Pancreas (tissue), 10 donors: ENCODE measurements around the gene DNASE1L2. TPM values are rescaled to one million over a fixed set of nuclear protein-coding genes. Genes with fewer than 3 reads are reported as not detected.

Experiments
- ATAC-seq, 4 donors: fragments of 200-7000 bp; cut with Tn5 transposase; one replicate each; pipeline versions ENCODE4 v1.8.0 to v1.9.1; 2020; ENCODE audit warnings: mild to moderate bottlenecking in 4 of 4, moderate library complexity in 4 of 4
- DNase-seq, 6 donors: peaks; one replicate each; pipeline ENCODE4 v3.0.0-alpha.2; 2020
- FAIRE-seq: peaks from 2 replicates; lab custom pipeline; 2012; peaks lifted over from hg19 to GRCh38; lab: Jason Lieb, UNC
- H3K27ac ChIP-seq, 4 donors: fragments of 200-600 bp; sonication (generic); 1 replicate in 3 of 4; 2 replicates in 1 of 4; pipeline versions ENCODE4 v1.5.0 to v1.8.0; 2020
- H3K27me3 ChIP-seq, 4 donors: fragments of 200-600 bp; one replicate each; pipeline ENCODE4 v1.8.0; 2021
- H3K36me3 ChIP-seq, 3 donors: fragments of 200-600 bp; sonication (generic) in 1 of 3; one replicate each; pipeline versions ENCODE4 v1.5.0 to v1.8.0; 2020 to 2021
- H3K4me1 ChIP-seq, 3 donors: fragments of 200-600 bp; one replicate each; pipeline ENCODE4 v1.8.0; 2021
- H3K4me3 ChIP-seq, 4 donors: fragments of 200-600 bp; sonication (generic) in 2 of 4; one replicate each; pipeline versions ENCODE4 v1.5.0 to v1.8.0; 2020 to 2021
- H3K9me3 ChIP-seq, 4 donors: fragments of 200-600 bp; one replicate each; pipeline ENCODE4 v1.8.0; 2021
- WGBS, 2 donors: extraction: QIAGEN DNeasy Blood & Tissue Kit; methylation state at CpG; one replicate each; pipeline ENCODE4 v1.1.7; 2013; 5-methylcytosine and 5-hydroxymethylcytosine counted together
- intact Hi-C, 3 donors: fragments of 100-400 bp; cut with DNase I; formaldehyde crosslinking; loops; one replicate each; pipeline versions ENCODE4 v1.11.1 to v1.14.2; 2022
- polyA plus RNA-seq, 2 donors: library from polyadenylated mRNA; stranded (reverse); fragments of 200-250 nt; gene quantifications; one replicate each; pipeline ENCODE4 v1.2.3, GENCODE V29; 2013
- total RNA-seq, 6 donors: library from RNA; stranded (reverse); fragmentation: NEBNext Ultra II Directional in 4 of 6; extraction: Animal tissue kit (Norgen Biotek cat#: 25700) in 4 of 6; gene quantifications; one replicate each; pipeline versions ENCODE4 v1.2.1 to v1.2.4, GENCODE V29; 2021 to 2023
- TF ChIP-seq, protein P1 (sequence below), 4 donors: fragments of 200-600 bp; sonication (generic) in 3 of 4; IDR thresholded peaks; one replicate each; pipeline versions ENCODE4 v1.5.0 to v1.8.0; 2021; ENCODE audit warnings: antibody characterized with exemption in 4 of 4
- donor health status: healthy with polysubstance abuse.
- donor health status: DM: no; HTN: no; CAD: no; lungs with moderate emphysema.
- donor health status: DM: no; HTN: no; CAD: no.
- donor health status: control.
- donor health status: control.
- donor health status: Bipolar disorder and iron deficiency.
- donor health status: DM: yes; HTN: yes; CAD: no.
- donor health status: DM: no; HTN: no; CAD: no.
- donor health status: DM: no; HTN: no; CAD: no.
- donor health status: DM: yes; HTN: yes; CAD: no.

Gene DNASE1L2
- total and polyA plus RNA-seq, 8 donors: 0.31 to 4.9 (median 0.82) TPM

- no peak for ATAC-seq
- intact Hi-C loops: no loop called here
- DNase-seq: peak in 2 of 6 donors; percentile 21 to 63
Observed at GRCh38 chr16:2243031-2243528, 6.8 kb downstream of the DNASE1L2 start.

GRCh38 chr16:2243781-2244180 lies 7.5 kb downstream of the DNASE1L2 start:
- no peak overlapping the region for H3K27ac ChIP-seq
- DNase-seq (peak in 2 of 6 donors; percentile 34 to 69), FAIRE-seq (no peak), ATAC-seq (no peak)
- H3K9me3 ChIP-seq: no peaks in the 10 kb centered on the region
- H3K4me1 ChIP-seq: no peaks in the 10 kb centered on the region
- H3K36me3 ChIP-seq: peaks cover 0 to 43% (median 10%) of the 10 kb centered on the region in 3 donors
- intact Hi-C loops: no loop called here
- H3K4me3 ChIP-seq: no peak overlapping the region
- no peaks in the 10 kb centered on the region for H3K27me3 ChIP-seq
- WGBS, 2 donors: 96 to 98% methylated on average over 11 of the region's 11 CpGs
- TF ChIP-seq, protein P1, sequence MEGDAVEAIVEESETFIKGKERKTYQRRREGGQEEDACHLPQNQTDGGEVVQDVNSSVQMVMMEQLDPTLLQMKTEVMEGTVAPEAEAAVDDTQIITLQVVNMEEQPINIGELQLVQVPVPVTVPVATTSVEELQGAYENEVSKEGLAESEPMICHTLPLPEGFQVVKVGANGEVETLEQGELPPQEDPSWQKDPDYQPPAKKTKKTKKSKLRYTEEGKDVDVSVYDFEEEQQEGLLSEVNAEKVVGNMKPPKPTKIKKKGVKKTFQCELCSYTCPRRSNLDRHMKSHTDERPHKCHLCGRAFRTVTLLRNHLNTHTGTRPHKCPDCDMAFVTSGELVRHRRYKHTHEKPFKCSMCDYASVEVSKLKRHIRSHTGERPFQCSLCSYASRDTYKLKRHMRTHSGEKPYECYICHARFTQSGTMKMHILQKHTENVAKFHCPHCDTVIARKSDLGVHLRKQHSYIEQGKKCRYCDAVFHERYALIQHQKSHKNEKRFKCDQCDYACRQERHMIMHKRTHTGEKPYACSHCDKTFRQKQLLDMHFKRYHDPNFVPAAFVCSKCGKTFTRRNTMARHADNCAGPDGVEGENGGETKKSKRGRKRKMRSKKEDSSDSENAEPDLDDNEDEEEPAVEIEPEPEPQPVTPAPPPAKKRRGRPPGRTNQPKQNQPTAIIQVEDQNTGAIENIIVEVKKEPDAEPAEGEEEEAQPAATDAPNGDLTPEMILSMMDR (IDR thresholded peaks at IDR 0.05): no peak

More at GRCh38 chr16:2243031-2243528, 6.8 kb downstream of the DNASE1L2 start:
- Histone ChIP-seq H3K4me1 (no peaks in the 10 kb centered on the region), H3K27ac (no peak overlapping the region), H3K36me3 (peaks cover 0 to 43% (median 10%) of the 10 kb centered on the region in 3 donors), H3K9me3 (no peaks in the 10 kb centered on the region), H3K4me3 (no peak overlapping the region), H3K27me3 (no peaks in the 10 kb centered on the region)
- no peak for FAIRE-seq
- TF ChIP-seq, protein P1 (IDR thresholded peaks at IDR 0.05): no peak
- 95 to 97% methylated on average over 19 of the region's 19 CpGs for WGBS, 2 donors

DNA sequence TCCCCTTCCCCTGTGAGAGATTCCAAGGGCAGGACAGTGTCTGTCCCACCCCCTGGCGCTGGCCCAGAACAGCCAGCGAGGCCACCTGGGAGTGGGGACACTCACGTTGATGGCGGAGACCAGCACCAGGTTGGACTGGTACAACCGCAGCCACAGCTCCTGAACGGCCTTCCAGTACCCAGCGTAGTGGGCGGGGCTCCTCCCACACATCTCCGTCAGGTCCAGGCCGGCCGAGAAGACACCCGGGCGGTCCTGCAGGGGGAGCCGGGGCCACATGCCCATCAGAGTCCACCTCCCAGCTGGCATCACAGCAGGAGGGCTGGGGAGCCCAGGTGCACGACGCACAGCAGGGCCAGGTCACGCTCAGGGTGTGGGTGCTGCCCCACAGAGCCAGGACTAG lies 8.1 kb downstream of the DNASE1L2 start:
- no peak overlapping the region for H3K4me3 ChIP-seq
- H3K4me1 ChIP-seq: no peaks in the 10 kb centered on the region
- no peak for FAIRE-seq
- peak in 1 of 4 donors; percentile 11 for ATAC-seq
- 84 to 88% methylated on average over 17 of the region's 17 CpGs for whole genome bisulfite sequencing, 2 donors
- H3K27ac ChIP-seq: no peak overlapping the region
- H3K27me3 ChIP-seq: no peaks in the 10 kb centered on the region
- TF ChIP-seq, protein P1 (IDR thresholded peaks at IDR 0.05): no peak
- intact Hi-C loops: no loop called here
- DNase-seq: peak in 1 of 6 donors; percentile 75
- no peaks in the 10 kb centered on the region for H3K9me3 ChIP-seq
- H3K36me3 ChIP-seq: peaks cover 0 to 43% (median 10%) of the 10 kb centered on the region in 3 donors

DNA sequence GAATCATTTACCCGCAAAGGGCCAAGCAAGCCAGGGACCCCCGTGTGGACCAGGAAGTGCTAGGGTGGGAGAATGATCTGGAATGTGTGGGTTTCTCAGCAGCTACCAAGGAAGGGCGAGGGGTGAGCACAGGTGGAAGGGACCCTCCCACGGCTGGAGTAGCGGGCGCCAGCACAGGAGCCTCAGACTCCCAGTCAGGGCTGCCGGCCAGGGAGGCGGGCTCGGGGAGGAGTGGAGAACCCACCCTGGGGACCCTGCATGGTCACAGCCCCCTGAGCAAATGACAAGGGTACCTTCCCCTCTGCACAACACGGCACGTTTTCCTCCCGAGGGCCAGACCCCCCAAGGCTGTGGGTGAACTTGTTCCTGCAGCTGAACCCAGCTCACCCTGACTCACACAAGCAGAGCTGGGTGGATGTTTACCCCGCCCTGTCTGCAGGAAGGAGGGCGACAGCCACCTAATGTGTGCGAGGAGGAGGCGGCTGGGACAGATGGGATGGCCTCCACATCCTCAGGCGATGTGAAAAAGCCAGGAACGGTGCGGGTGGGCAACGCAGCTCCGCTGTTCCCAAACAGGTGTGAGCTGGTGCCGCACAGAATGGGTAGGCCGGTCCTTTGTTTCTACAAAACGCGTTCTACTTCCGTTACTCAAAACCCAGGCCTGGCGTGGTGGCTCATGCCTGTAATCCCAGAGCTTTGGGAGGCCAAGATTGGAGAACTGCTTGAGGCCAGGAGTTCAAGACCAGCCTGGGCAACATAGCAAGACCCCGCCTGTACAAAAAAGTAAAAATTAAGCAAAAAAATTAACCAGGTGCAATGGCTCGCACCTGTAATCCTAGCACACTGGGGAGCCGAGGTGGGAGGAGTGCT lies 8.9 kb downstream of the DNASE1L2 start:
- H3K36me3 ChIP-seq: peaks cover 0 to 43% (median 10%) of the 10 kb centered on the region in 3 donors
- TF ChIP-seq, protein P1 (IDR thresholded peaks at IDR 0.05): no peak
- 91 to 94% methylated on average over 30 of the region's 30 CpGs for WGBS, 2 donors
- intact Hi-C loops: no loop called here
- no peak overlapping the region for H3K4me3 ChIP-seq
- H3K9me3 ChIP-seq: no peaks in the 10 kb centered on the region
- no peaks in the 10 kb centered on the region for H3K27me3 ChIP-seq
- no peak overlapping the region for H3K27ac ChIP-seq
- peaks cover 0 to 3% (median 0%) of the 10 kb centered on the region in 3 donors for H3K4me1 ChIP-seq
- FAIRE-seq: no peak
- DNase-seq: peak in 2 of 6 donors; percentile 23 to 60
- ATAC-seq: no peak
